Measurements from ENCODE around the gene C10orf90.
"Not testable (repeated sequence)": the region's sequence is repeated elsewhere in the genome, so short reads cannot be mapped to it uniquely, and the experiment has no call there.

C10orf90 gene

GRCh38 chr10:126551202-126551601 lies 119.3 kb downstream of the C10orf90 start:
- TF ChIP-seq EZH2 (IDR thresholded peaks at IDR 0.05; ENCODE audit: borderline replicate concordance, low read length): no peak
- no peak for TF ChIP-seq CTCF (IDR thresholded peaks at IDR 0.05; ENCODE audit: low read length)
- no peak overlapping the region for H3K4me2 ChIP-seq (ENCODE audit: low read length)

DNA sequence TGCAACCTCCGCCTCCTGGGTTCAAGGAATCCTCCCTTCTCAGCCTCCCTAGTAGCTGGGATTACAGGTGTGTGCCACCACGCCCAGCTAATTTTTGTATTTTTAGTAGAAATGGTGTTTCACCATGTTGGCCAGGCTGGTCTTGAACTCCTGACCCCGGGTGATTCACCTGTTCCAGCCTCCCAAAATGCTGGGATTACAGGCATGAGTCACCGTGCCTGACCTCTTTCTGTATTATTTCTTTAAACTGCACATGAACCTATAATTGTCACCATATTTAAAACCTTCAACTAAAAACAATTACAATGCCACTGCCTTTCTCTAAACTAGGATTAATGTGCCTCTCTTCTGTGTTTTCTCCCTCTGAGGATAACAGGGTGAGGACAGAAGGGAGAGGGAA lies 119.9 kb downstream of the C10orf90 start:
- H3K9me3 ChIP-seq (ENCODE audit: low read length); H3K4me2 ChIP-seq (ENCODE audit: low read length); H3K27ac ChIP-seq (ENCODE audit: low read depth, low read length, poor library complexity, severe bottlenecking); H3K4me3 ChIP-seq (ENCODE audit: low read depth, low read length, poor library complexity, severe bottlenecking); H3K27me3 ChIP-seq (ENCODE audit: insufficient read depth, low read length); H3K79me2 ChIP-seq (ENCODE audit: insufficient read depth, low read length); H2AFZ ChIP-seq (ENCODE audit: low read length); H3K9me2 ChIP-seq (ENCODE audit: low read depth, low read length); H3K9ac ChIP-seq (ENCODE audit: low read length); H3K36me3 ChIP-seq (ENCODE audit: insufficient read depth, low read length); H3K4me1 ChIP-seq (ENCODE audit: insufficient read depth, low read length, severe bottlenecking); H3F3A ChIP-seq (ENCODE audit: insufficient read depth, low read length); H4K20me1 ChIP-seq (ENCODE audit: insufficient read depth, low read length): not testable (repeated sequence)

More at GRCh38 chr10:126551202-126551601, 119.3 kb downstream of the C10orf90 start:
- Histone ChIP-seq H3K4me1 (ENCODE audit: insufficient read depth, low read length, severe bottlenecking) (no peaks in the 10 kb centered on the region), H4K20me1 (ENCODE audit: insufficient read depth, low read length) (no peaks in the 10 kb centered on the region), H3K4me3 (ENCODE audit: low read depth, low read length, poor library complexity, severe bottlenecking) (no peak overlapping the region), H3F3A (ENCODE audit: insufficient read depth, low read length) (no peaks in the 10 kb centered on the region), H3K9me2 (ENCODE audit: low read depth, low read length) (no peaks in the 10 kb centered on the region), H3K36me3 (ENCODE audit: insufficient read depth, low read length) (no peaks in the 10 kb centered on the region), H3K27me3 (ENCODE audit: insufficient read depth, low read length) (no peaks in the 10 kb centered on the region), H3K79me2 (ENCODE audit: insufficient read depth, low read length) (no peaks in the 10 kb centered on the region), H2AFZ (ENCODE audit: low read length) (no peak overlapping the region), H3K27ac (ENCODE audit: low read depth, low read length, poor library complexity, severe bottlenecking) (no peak overlapping the region), H3K9ac (ENCODE audit: low read length) (no peak overlapping the region), H3K9me3 (ENCODE audit: low read length) (no peaks in the 10 kb centered on the region)

DNA sequence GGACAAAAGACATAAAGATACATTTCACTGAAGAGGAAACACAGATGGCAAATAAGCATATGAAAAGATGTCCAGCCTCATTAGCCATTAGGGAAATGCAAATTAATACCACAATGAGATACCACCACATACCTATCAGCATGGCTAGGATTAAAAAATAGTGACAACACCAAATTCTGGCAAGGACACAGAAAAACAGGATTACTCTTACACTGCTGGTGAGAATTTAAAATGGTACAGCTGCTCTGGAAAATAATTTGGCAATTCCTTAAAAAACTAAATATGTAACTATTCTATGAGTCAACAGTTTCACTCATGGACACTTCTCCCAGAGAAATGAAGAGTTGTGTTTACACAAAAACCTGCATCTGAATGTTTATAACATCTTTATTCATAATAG lies 121.1 kb downstream of the C10orf90 start:
- H3K27ac ChIP-seq (ENCODE audit: low read depth, low read length, poor library complexity, severe bottlenecking): no peak overlapping the region
- TF ChIP-seq EZH2 (IDR thresholded peaks at IDR 0.05; ENCODE audit: borderline replicate concordance, low read length) (no peak), CTCF (IDR thresholded peaks at IDR 0.05; ENCODE audit: low read length) (no peak)
- no peaks in the 10 kb centered on the region for H3K9me2 ChIP-seq (ENCODE audit: low read depth, low read length)

DNA sequence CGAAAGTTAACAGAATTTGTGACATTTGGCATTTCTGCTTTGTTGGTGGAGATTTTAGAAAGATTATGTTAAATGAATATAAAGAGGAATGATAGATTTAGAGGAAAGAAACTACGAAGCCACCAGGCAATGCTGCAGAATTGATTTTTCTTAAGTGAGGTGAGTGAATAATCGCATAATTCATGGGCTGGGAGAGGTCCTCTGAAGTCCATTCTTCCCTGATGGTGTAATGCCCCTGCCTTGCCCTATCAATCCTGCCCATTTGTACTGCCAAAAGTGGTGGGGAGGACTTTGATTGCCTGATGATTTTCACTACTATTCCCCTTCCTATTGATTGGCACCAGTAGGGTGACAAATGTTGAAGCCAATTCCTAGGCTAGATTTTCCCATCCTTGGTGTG lies 125.9 kb downstream of the C10orf90 start:
- Histone ChIP-seq H2AFZ (ENCODE audit: low read length) (no peak overlapping the region), H3K9ac (ENCODE audit: low read length) (no peak overlapping the region), H3K4me2 (ENCODE audit: low read length) (no peak overlapping the region), H4K20me1 (ENCODE audit: insufficient read depth, low read length) (no peaks in the 10 kb centered on the region), H3K4me1 (ENCODE audit: insufficient read depth, low read length, severe bottlenecking) (no peaks in the 10 kb centered on the region), H3K79me2 (ENCODE audit: insufficient read depth, low read length) (no peaks in the 10 kb centered on the region), H3K27ac (ENCODE audit: low read depth, low read length, poor library complexity, severe bottlenecking) (no peak overlapping the region), H3K27me3 (ENCODE audit: insufficient read depth, low read length) (no peaks in the 10 kb centered on the region), H3K9me2 (ENCODE audit: low read depth, low read length) (no peaks in the 10 kb centered on the region), H3K4me3 (ENCODE audit: low read depth, low read length, poor library complexity, severe bottlenecking) (no peak overlapping the region), H3K9me3 (ENCODE audit: low read length) (no peaks in the 10 kb centered on the region), H3K36me3 (ENCODE audit: insufficient read depth, low read length) (no peaks in the 10 kb centered on the region), H3F3A (ENCODE audit: insufficient read depth, low read length) (no peaks in the 10 kb centered on the region)
- TF ChIP-seq EZH2 (IDR thresholded peaks at IDR 0.05; ENCODE audit: borderline replicate concordance, low read length): no peak
- TF ChIP-seq CTCF (IDR thresholded peaks at IDR 0.05; ENCODE audit: low read length): no peak

More for the DNA sequence above, 121.1 kb downstream of the C10orf90 start:
- Histone ChIP-seq H3K4me3 (ENCODE audit: low read depth, low read length, poor library complexity, severe bottlenecking) (no peak overlapping the region), H3K79me2 (ENCODE audit: insufficient read depth, low read length) (no peaks in the 10 kb centered on the region), H3K4me1 (ENCODE audit: insufficient read depth, low read length, severe bottlenecking) (no peaks in the 10 kb centered on the region), H3F3A (ENCODE audit: insufficient read depth, low read length) (no peaks in the 10 kb centered on the region), H3K27me3 (ENCODE audit: insufficient read depth, low read length) (no peaks in the 10 kb centered on the region), H2AFZ (ENCODE audit: low read length) (no peak overlapping the region), H3K36me3 (ENCODE audit: insufficient read depth, low read length) (no peaks in the 10 kb centered on the region), H3K9me3 (ENCODE audit: low read length) (no peaks in the 10 kb centered on the region), H3K4me2 (ENCODE audit: low read length) (no peak overlapping the region), H4K20me1 (ENCODE audit: insufficient read depth, low read length) (no peaks in the 10 kb centered on the region), H3K9ac (ENCODE audit: low read length) (no peak overlapping the region)
